GM23338 (cell line): ENCODE results near the gene HDAC8. TPM values are rescaled to one million over a fixed set of nuclear protein-coding genes. Genes with fewer than 3 reads are reported as not detected.

ENCODE experiments used
- ATAC-seq: fragments of 200-7000 bp; cut with Tn5 transposase; 3 replicates; pipeline ENCODE4 v1.9.1; 2020
- DNase-seq: peaks from one replicate; pipeline ENCODE4 v3.0.0-alpha.2; 2015; ENCODE audit warnings: low spot score
- H2AFZ ChIP-seq: fragments of 200-600 bp; sonication (generic); 2 replicates; pipeline ENCODE4 v1.8.0; 2016; ENCODE audit warnings: antibody characterized with exemption, mild to moderate bottlenecking, moderate library complexity
- H3F3A ChIP-seq: fragments of 200-600 bp; sonication (generic); replicated peaks from 2 replicates; pipeline ENCODE4 v1.8.0; 2017; ENCODE audit warnings: antibody characterized with exemption, mixed run types, low read depth
- H3K27ac ChIP-seq: fragments of 200-600 bp; sonication (generic); 2 replicates; pipeline ENCODE4 v1.6.1; 2016; ENCODE audit warnings: low read depth
- H3K27me3 ChIP-seq: fragments of 200-600 bp; sonication (generic); 2 replicates; pipeline ENCODE4 v1.8.0; 2016; ENCODE audit warnings: mild to moderate bottlenecking, mixed run types, moderate library complexity; ENCODE audit not compliant: insufficient read depth
- H3K36me3 ChIP-seq: fragments of 200-600 bp; sonication (generic); 2 replicates; pipeline ENCODE4 v1.8.0; 2016; ENCODE audit warnings: mild to moderate bottlenecking; ENCODE audit not compliant: insufficient read depth
- H3K4me1 ChIP-seq: fragments of 200-600 bp; sonication (generic); 2 replicates; pipeline ENCODE4 v1.8.0; 2016; ENCODE audit warnings: mild to moderate bottlenecking, moderate library complexity; ENCODE audit not compliant: insufficient read depth
- H3K4me2 ChIP-seq: fragments of 200-600 bp; sonication (generic); 2 replicates; pipeline ENCODE4 v1.7.1; 2017; ENCODE audit warnings: mixed run types
- H3K4me3 ChIP-seq: fragments of 200-600 bp; sonication (generic); 2 replicates; pipeline ENCODE4 v1.6.1; 2016; ENCODE audit warnings: mixed run types
- H3K79me2 ChIP-seq: fragments of 200-600 bp; sonication (generic); replicated peaks from 2 replicates; pipeline ENCODE4 v1.8.0; 2017; ENCODE audit warnings: mild to moderate bottlenecking; ENCODE audit not compliant: insufficient read depth
- H3K9me2 ChIP-seq: fragments of 200-600 bp; sonication (generic); 2 replicates; pipeline ENCODE4 v1.8.0; 2017; ENCODE audit not compliant: insufficient read depth
- H4K20me1 ChIP-seq: fragments of 200-600 bp; sonication (generic); replicated peaks from 2 replicates; pipeline ENCODE4 v1.8.0; 2017; ENCODE audit warnings: mild to moderate bottlenecking; ENCODE audit not compliant: insufficient read depth
- H3K27ac Mint-ChIP-seq: 2 replicates; pipeline ENCODE4 v1.8.0; 2020; ENCODE audit warnings: inconsistent platforms, mild to moderate bottlenecking, moderate library complexity, mixed read lengths
- H3K27me3 Mint-ChIP-seq: 3 replicates; pipeline ENCODE4 v1.8.0; 2022; ENCODE audit warnings: low read depth, mild to moderate bottlenecking, moderate library complexity, mixed read lengths, inconsistent platforms; ENCODE audit not compliant: insufficient read depth, poor library complexity
- H3K36me3 Mint-ChIP-seq: 3 replicates; pipeline ENCODE4 v1.8.0; 2021; ENCODE audit warnings: low read depth, mild to moderate bottlenecking, inconsistent platforms, moderate library complexity, mixed read lengths
- H3K4me1 Mint-ChIP-seq: 3 replicates; pipeline ENCODE4 v1.8.0; 2020; ENCODE audit warnings: mild to moderate bottlenecking, inconsistent platforms, mixed read lengths
- H3K4me3 Mint-ChIP-seq: 3 replicates; pipeline ENCODE4 v1.8.0; 2021; ENCODE audit warnings: moderate library complexity, mild to moderate bottlenecking, inconsistent platforms, mixed read lengths
- H3K9me3 Mint-ChIP-seq: 3 replicates; pipeline ENCODE4 v1.8.0; 2020; ENCODE audit warnings: moderate library complexity, mild to moderate bottlenecking, inconsistent platforms, mixed read lengths
- CREB1 ChIP-seq: fragments of 250-450 bp; sonication (Bioruptor Pico); IDR thresholded peaks from 2 replicates; pipeline ENCODE4 v1.5.0; 2020; ENCODE audit warnings: low read depth, mild to moderate bottlenecking, moderate library complexity
- EZH2 ChIP-seq: fragments of 200-600 bp; sonication (generic); IDR thresholded peaks from one replicate; pipeline ENCODE4 v1.8.0; 2017; ENCODE audit warnings: antibody characterized with exemption, mild to moderate bottlenecking, low read depth; ENCODE audit not compliant: unreplicated experiment
- EZH2phosphoT487 ChIP-seq: fragments of 200-600 bp; sonication (generic); IDR thresholded peaks from one replicate; pipeline ENCODE4 v1.8.1; 2018; ENCODE audit warnings: antibody characterized with exemption; ENCODE audit not compliant: unreplicated experiment
- JUNB ChIP-seq: IDR thresholded peaks from one replicate; pipeline ENCODE4 v1.6.1; 2016; ENCODE audit warnings: antibody characterized with exemption; ENCODE audit not compliant: unreplicated experiment
- NANOG ChIP-seq: IDR thresholded peaks from 2 replicates; pipeline ENCODE4 v1.6.1; 2016; ENCODE audit warnings: antibody characterized with exemption, borderline replicate concordance
- STAT1 ChIP-seq: IDR thresholded peaks from one replicate; pipeline ENCODE4 v1.6.1; 2016; ENCODE audit warnings: antibody characterized with exemption; ENCODE audit not compliant: unreplicated experiment
- ZNF114 ChIP-seq: fragments of 250-450 bp; sonication (Bioruptor Pico); IDR thresholded peaks from 2 replicates; pipeline ENCODE4 v1.5.0; 2020; ENCODE audit warnings: mild to moderate bottlenecking, moderate library complexity
- ZNF331 ChIP-seq: fragments of 250-450 bp; sonication (Bioruptor Pico); IDR thresholded peaks from 2 replicates; pipeline ENCODE4 v1.5.0; 2020; ENCODE audit warnings: low read depth, mild to moderate bottlenecking, moderate library complexity
- ZNF462 ChIP-seq: fragments of 250-450 bp; sonication (Bioruptor Pico); IDR thresholded peaks from 2 replicates; pipeline ENCODE4 v1.5.0; 2020; ENCODE audit warnings: mild to moderate bottlenecking, moderate library complexity
- polyA plus RNA-seq: library from polyadenylated mRNA; unstranded; fragments of >200 nt; fragmentation: Nextera tagmentation; extraction: Ambion mirVana; gene quantifications from 2 replicates; pipeline ENCODE4 v1.2.1, GENCODE V29; 2016
- total RNA-seq: library from RNA; depleted of rRNA; stranded (reverse); fragments of >200 nt; shearing (Covaris generic); gene quantifications from 2 replicates; pipeline ENCODE4 v1.2.3, GENCODE V29; 2014
- TF ChIP-seq, protein P1 (sequence below): IDR thresholded peaks from one replicate; pipeline ENCODE4 v1.6.1; 2018; ENCODE audit warnings: antibody characterized with exemption; ENCODE audit not compliant: unreplicated experiment

Gene HDAC8
- total and polyA plus RNA-seq, 2 experiments from 2014 or later, result 21.6 to 28.7 TPM

DNA sequence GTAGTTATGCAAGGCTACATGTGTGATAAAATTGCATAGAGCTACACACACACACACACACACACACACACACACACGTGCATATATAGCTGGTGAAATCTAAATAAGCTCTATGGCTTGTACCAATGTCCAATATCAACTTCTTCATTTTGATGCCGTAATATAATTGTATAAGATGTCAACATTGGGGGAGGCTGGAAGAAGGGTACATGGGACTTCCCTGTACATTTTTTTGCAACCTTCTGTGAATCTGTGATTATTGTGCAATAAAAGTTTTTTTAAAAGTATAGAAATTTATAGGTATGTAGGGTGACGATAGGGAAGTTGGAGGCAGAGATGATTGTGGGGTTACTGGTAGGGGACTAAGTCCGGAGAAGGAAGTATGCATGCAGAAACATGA, 105.5 kb downstream of the HDAC8 start (continued):
- TF ChIP-seq ZNF462 (CRISPR knock-in tag), result no peak
- TF ChIP-seq EZH2phosphoT487, result no peak
- TF ChIP-seq JUNB, result no peak
- TF ChIP-seq ZNF331 (CRISPR knock-in tag), result no peak
- no peak for TF ChIP-seq CREB1 (CRISPR knock-in tag)
- TF ChIP-seq STAT1, result no peak

GRCh38 chrX:72466493-72466892, 106.2 kb downstream of the HDAC8 start:
- Mint-ChIP-seq H3K4me1 (no peaks in the 10 kb centered on the region), H3K27ac (no peak overlapping the region), H3K4me3 (no peak overlapping the region), H3K27me3 (no peaks in the 10 kb centered on the region), H3K9me3 (no peaks in the 10 kb centered on the region), H3K36me3 (peaks cover 2% of the 10 kb centered on the region; the same call in 1 of the 3 replicates)
- no peaks in the 10 kb centered on the region for H4K20me1 ChIP-seq
- no peaks in the 10 kb centered on the region for H3K36me3 ChIP-seq
- H3K9me2 ChIP-seq, result no peaks in the 10 kb centered on the region
- no peak overlapping the region for H3K4me3 ChIP-seq
- H3K27me3 ChIP-seq, result no peaks in the 10 kb centered on the region
- no peaks in the 10 kb centered on the region for H3F3A ChIP-seq
- DNase-seq (no peak), ATAC-seq (no peak)
- H3K79me2 ChIP-seq, result no peaks in the 10 kb centered on the region
- no peak overlapping the region for H3K27ac ChIP-seq
- H3K4me2 ChIP-seq, result no peak overlapping the region
- no peak overlapping the region for H2AFZ ChIP-seq
- H3K4me1 ChIP-seq, result no peaks in the 10 kb centered on the region
- TF ChIP-seq, protein P1, sequence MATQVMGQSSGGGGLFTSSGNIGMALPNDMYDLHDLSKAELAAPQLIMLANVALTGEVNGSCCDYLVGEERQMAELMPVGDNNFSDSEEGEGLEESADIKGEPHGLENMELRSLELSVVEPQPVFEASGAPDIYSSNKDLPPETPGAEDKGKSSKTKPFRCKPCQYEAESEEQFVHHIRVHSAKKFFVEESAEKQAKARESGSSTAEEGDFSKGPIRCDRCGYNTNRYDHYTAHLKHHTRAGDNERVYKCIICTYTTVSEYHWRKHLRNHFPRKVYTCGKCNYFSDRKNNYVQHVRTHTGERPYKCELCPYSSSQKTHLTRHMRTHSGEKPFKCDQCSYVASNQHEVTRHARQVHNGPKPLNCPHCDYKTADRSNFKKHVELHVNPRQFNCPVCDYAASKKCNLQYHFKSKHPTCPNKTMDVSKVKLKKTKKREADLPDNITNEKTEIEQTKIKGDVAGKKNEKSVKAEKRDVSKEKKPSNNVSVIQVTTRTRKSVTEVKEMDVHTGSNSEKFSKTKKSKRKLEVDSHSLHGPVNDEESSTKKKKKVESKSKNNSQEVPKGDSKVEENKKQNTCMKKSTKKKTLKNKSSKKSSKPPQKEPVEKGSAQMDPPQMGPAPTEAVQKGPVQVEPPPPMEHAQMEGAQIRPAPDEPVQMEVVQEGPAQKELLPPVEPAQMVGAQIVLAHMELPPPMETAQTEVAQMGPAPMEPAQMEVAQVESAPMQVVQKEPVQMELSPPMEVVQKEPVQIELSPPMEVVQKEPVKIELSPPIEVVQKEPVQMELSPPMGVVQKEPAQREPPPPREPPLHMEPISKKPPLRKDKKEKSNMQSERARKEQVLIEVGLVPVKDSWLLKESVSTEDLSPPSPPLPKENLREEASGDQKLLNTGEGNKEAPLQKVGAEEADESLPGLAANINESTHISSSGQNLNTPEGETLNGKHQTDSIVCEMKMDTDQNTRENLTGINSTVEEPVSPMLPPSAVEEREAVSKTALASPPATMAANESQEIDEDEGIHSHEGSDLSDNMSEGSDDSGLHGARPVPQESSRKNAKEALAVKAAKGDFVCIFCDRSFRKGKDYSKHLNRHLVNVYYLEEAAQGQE, result no peak
- TF ChIP-seq ZNF114 (CRISPR knock-in tag) (no peak), EZH2 (no peak), JUNB (no peak), NANOG (no peak), ZNF331 (CRISPR knock-in tag) (no peak)
